DND-41 (cell line): Measurements from ENCODE around the gene SLAMF1.

Source experiments
- EZH2 ChIP-seq: IDR thresholded peaks from 3 replicates; pipeline ENCODE4 v1.6.1; 2012; ENCODE audit warnings: borderline replicate concordance, low read depth, mild to moderate bottlenecking, moderate library complexity, low read length, inconsistent platforms; ENCODE audit not compliant: severe bottlenecking
- TF ChIP-seq, protein P1 (sequence below): IDR thresholded peaks from 2 replicates; pipeline ENCODE4 v1.5.1; 2012; ENCODE audit warnings: borderline replicate concordance, low read length, moderate library complexity, mild to moderate bottlenecking; ENCODE audit not compliant: poor library complexity, severe bottlenecking; ENCODE audit errors: extremely low read depth

GRCh38 chr1:160577671-160578070 is 69.2 kb downstream of the SLAMF1 start:
- TF ChIP-seq, protein P1, sequence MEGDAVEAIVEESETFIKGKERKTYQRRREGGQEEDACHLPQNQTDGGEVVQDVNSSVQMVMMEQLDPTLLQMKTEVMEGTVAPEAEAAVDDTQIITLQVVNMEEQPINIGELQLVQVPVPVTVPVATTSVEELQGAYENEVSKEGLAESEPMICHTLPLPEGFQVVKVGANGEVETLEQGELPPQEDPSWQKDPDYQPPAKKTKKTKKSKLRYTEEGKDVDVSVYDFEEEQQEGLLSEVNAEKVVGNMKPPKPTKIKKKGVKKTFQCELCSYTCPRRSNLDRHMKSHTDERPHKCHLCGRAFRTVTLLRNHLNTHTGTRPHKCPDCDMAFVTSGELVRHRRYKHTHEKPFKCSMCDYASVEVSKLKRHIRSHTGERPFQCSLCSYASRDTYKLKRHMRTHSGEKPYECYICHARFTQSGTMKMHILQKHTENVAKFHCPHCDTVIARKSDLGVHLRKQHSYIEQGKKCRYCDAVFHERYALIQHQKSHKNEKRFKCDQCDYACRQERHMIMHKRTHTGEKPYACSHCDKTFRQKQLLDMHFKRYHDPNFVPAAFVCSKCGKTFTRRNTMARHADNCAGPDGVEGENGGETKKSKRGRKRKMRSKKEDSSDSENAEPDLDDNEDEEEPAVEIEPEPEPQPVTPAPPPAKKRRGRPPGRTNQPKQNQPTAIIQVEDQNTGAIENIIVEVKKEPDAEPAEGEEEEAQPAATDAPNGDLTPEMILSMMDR: no peak
- no peak for TF ChIP-seq EZH2
